Measurements from ENCODE around the gene MACROD2. TPM values are rescaled to one million over a fixed set of nuclear protein-coding genes. Genes with fewer than 3 reads are reported as not detected.

The MACROD2 gene
- total RNA-seq, 4 donors from 2014 or later = 2.1 to 28.1 (median 12.6) TPM

DNA sequence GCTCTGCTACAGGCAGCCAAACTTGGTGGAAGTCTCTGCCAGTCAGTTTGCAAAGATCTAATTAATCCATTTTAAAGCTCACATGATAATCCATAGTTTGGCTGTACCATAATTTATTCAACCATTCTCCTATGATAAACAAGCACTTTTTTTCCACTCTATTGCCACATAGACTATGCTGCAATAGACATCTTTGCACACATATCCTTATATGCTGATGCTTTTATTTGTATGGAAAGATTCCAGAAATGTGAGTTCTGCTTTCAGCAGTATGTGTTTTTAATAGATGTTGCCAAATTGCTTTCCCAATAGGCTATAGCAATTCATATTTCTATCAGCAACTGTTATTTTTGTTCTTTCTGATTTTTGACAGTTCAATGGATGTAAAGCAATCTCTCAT lies 1950.0 kb downstream of the MACROD2 start:
- DNase-seq = no peak
- no peak for TF ChIP-seq POLR2A (IDR thresholded peaks at IDR 0.05)
- no peak for TF ChIP-seq CTCF (IDR thresholded peaks at IDR 0.05)
- intact Hi-C loops (cut with DNase I; ENCODE audit: low total_unique reads) = no loop called here
- H3K27ac ChIP-seq = no peak overlapping the region
- H3K4me3 ChIP-seq = no peak overlapping the region
- H3K36me3 ChIP-seq = no peaks in the 10 kb centered on the region
- H3K4me1 ChIP-seq = no peaks in the 10 kb centered on the region
- H3K27me3 ChIP-seq = no peaks in the 10 kb centered on the region
- no peaks in the 10 kb centered on the region for H3K9me3 ChIP-seq

DNA sequence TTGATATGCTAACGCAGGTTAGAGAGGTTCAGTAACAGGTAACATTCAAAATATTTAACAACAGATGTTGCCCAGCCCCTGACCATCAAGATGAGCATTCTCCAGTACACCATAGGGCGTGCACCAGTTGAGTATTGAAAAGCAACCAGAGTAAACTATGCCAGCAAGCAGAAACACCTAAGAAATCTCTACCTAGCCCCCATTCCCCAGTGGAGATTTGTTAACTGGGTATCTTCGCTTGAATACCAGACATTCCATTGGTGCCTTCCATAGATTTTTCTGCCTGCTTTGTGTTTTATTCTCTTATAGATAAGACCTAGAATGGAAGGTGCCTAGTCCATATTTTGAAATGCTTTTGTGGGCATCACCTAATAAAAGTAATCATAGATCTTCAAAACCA lies 1954.1 kb downstream of the MACROD2 start:
- no peak for TF ChIP-seq CTCF (IDR thresholded peaks at IDR 0.05)
- TF ChIP-seq POLR2A (IDR thresholded peaks at IDR 0.05) = no peak
- Histone ChIP-seq H3K27ac (no peak overlapping the region), H3K27me3 (no peaks in the 10 kb centered on the region), H3K9me3 (no peaks in the 10 kb centered on the region), H3K4me3 (no peak overlapping the region), H3K4me1 (no peaks in the 10 kb centered on the region), H3K36me3 (no peaks in the 10 kb centered on the region)
- no peak for DNase-seq
- intact Hi-C loops (cut with DNase I; ENCODE audit: low total_unique reads) = no loop called here

DNA sequence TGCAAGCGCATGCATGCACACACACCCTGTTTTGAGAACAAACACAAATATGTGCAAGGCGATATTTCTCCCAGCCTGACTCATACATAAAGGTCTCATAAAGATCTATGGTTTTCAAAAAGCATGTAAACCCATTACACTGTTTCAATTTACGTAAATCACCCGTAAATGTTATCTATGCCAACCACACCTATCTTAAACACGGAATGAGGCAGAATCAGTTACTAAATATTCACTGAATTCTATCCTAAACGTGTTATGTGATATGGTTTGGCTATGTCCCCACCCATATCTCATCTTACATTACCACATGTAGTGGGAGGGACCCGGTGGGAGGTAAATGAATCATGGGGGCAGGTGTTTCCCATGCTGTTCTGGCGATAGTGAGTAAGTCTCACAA lies 1956.3 kb downstream of the MACROD2 start:
- Histone ChIP-seq H3K27ac (no peak overlapping the region), H3K36me3 (no peaks in the 10 kb centered on the region), H3K27me3 (no peaks in the 10 kb centered on the region), H3K4me3 (no peak overlapping the region), H3K9me3 (no peaks in the 10 kb centered on the region), H3K4me1 (no peaks in the 10 kb centered on the region)
- DNase-seq = no peak
- intact Hi-C loops (cut with DNase I; ENCODE audit: low total_unique reads) = no loop called here
- TF ChIP-seq POLR2A (IDR thresholded peaks at IDR 0.05) (no peak), CTCF (IDR thresholded peaks at IDR 0.05) (no peak)

- TF ChIP-seq POLR2A (IDR thresholded peaks at IDR 0.05) = no peak
- TF ChIP-seq CTCF (IDR thresholded peaks at IDR 0.05) = no peak
- no peaks in the 10 kb centered on the region for H3K36me3 ChIP-seq
- no peak overlapping the region for H3K4me3 ChIP-seq
- H3K4me1 ChIP-seq = no peaks in the 10 kb centered on the region
- no peak overlapping the region for H3K27ac ChIP-seq
- H3K9me3 ChIP-seq = no peaks in the 10 kb centered on the region
- intact Hi-C loops (cut with DNase I; ENCODE audit: low total_unique reads) = no loop called here
- no peaks in the 10 kb centered on the region for H3K27me3 ChIP-seq
- no peak for DNase-seq
Observed at GRCh38 chr20:15958142-15958541, 1962.8 kb downstream of the MACROD2 start.

GRCh38 chr20:15965165-15965564 lies 1969.8 kb downstream of the MACROD2 start:
- H3K27ac ChIP-seq = no peak overlapping the region
- no peak for TF ChIP-seq CTCF (IDR thresholded peaks at IDR 0.05)
- TF ChIP-seq POLR2A (IDR thresholded peaks at IDR 0.05) = no peak
- no peaks in the 10 kb centered on the region for H3K27me3 ChIP-seq
- H3K4me3 ChIP-seq = no peak overlapping the region
- no peaks in the 10 kb centered on the region for H3K36me3 ChIP-seq
- intact Hi-C loops (cut with DNase I; ENCODE audit: low total_unique reads) = no loop called here
- no peaks in the 10 kb centered on the region for H3K4me1 ChIP-seq
- H3K9me3 ChIP-seq = no peaks in the 10 kb centered on the region
- DNase-seq = no peak

Data from uterus (tissue), 4 donors.